NT2/D1 (cell line): ENCODE results near the gene BZW1.

Experiments used
- DNase-seq: peaks from one replicate; pipeline ENCODE4 v3.0.0-alpha.2; 2011; ENCODE audit warnings: low read depth, low spot score
- H3K27me3 ChIP-seq: 2 replicates; pipeline ENCODE4 v1.6.0; 2011; ENCODE audit warnings: mild to moderate bottlenecking; ENCODE audit not compliant: insufficient read length, insufficient read depth
- H3K36me3 ChIP-seq: 2 replicates; pipeline ENCODE4 v1.6.1; 2011; ENCODE audit warnings: mild to moderate bottlenecking, low read length, mixed read lengths; ENCODE audit not compliant: insufficient read depth, insufficient read length
- H3K4me1 ChIP-seq: 2 replicates; pipeline ENCODE4 v1.5.1; 2011; ENCODE audit not compliant: insufficient read depth, insufficient read length
- H3K4me3 ChIP-seq: 2 replicates; pipeline ENCODE4 v1.5.1; 2011; ENCODE audit warnings: low read depth; ENCODE audit not compliant: insufficient read length
- H3K9ac ChIP-seq: 2 replicates; pipeline ENCODE4 v1.6.0; 2011; ENCODE audit warnings: low read depth; ENCODE audit not compliant: insufficient read length
- H3K9me3 ChIP-seq: 2 replicates; pipeline ENCODE4 v1.5.1; 2011; ENCODE audit warnings: mild to moderate bottlenecking, low read length; ENCODE audit not compliant: insufficient read depth
- SUZ12 ChIP-seq: IDR thresholded peaks from 2 replicates; pipeline ENCODE4 v1.6.1; 2011; ENCODE audit not compliant: insufficient read length, insufficient read depth; ENCODE audit errors: extremely low read depth
- YY1 ChIP-seq: IDR thresholded peaks from 2 replicates; pipeline ENCODE4 v1.6.1; 2011; ENCODE audit not compliant: insufficient read length, insufficient read depth
- ZNF274 ChIP-seq: IDR thresholded peaks from 2 replicates; pipeline ENCODE4 v1.6.1; 2011; ENCODE audit warnings: mild to moderate bottlenecking, low read depth, low read length

BZW1 gene

GRCh38 chr2:200770847-200771246, 40.9 kb upstream of the BZW1 start:
- Histone ChIP-seq H3K9ac (no peak overlapping the region), H3K27me3 (no peaks in the 10 kb centered on the region), H3K4me1 (no peaks in the 10 kb centered on the region), H3K4me3 (no peak overlapping the region), H3K9me3 (no peaks in the 10 kb centered on the region), H3K36me3 (no peaks in the 10 kb centered on the region)
- no peak for DNase-seq
- TF ChIP-seq ZNF274 (no peak), SUZ12 (no peak)

DNA sequence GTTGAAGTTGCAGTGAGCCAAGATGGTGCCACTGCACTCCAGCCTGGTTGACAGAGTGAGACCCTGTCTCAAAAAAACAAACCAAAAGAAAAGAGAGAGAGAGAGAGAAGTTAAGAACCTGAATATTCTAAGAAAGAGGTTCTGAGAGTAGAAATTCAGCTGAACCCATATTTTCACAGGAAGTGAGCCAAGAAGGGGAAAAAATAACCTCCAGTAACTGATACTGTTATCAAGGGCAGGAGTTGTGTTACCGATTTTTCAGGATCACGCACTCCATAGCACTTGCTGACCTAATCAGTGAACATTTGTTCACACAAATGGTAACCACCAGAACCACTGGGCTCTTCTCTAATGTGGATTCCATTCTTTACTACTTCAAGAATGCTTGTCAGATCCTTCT, 39.1 kb upstream of the BZW1 start:
- no peak overlapping the region for H3K9ac ChIP-seq
- no peak for DNase-seq
- H3K9me3 ChIP-seq, result no peaks in the 10 kb centered on the region
- no peak for TF ChIP-seq YY1
- TF ChIP-seq SUZ12, result no peak
- TF ChIP-seq ZNF274, result no peak
- H3K36me3 ChIP-seq, result no peaks in the 10 kb centered on the region
- no peak overlapping the region for H3K4me3 ChIP-seq
- H3K4me1 ChIP-seq, result no peaks in the 10 kb centered on the region
- H3K27me3 ChIP-seq, result no peaks in the 10 kb centered on the region

GRCh38 chr2:200773083-200773482, 38.6 kb upstream of the BZW1 start:
- DNase-seq, result no peak
- H3K4me1 ChIP-seq, result no peaks in the 10 kb centered on the region
- no peaks in the 10 kb centered on the region for H3K27me3 ChIP-seq
- H3K9me3 ChIP-seq, result no peaks in the 10 kb centered on the region
- no peak for TF ChIP-seq ZNF274
- no peak for TF ChIP-seq YY1
- no peak for TF ChIP-seq SUZ12
- no peak overlapping the region for H3K9ac ChIP-seq
- no peak overlapping the region for H3K4me3 ChIP-seq
- no peaks in the 10 kb centered on the region for H3K36me3 ChIP-seq

GRCh38 chr2:200774920-200775319, 36.8 kb upstream of the BZW1 start:
- no peaks in the 10 kb centered on the region for H3K9me3 ChIP-seq
- H3K36me3 ChIP-seq, result no peaks in the 10 kb centered on the region
- no peaks in the 10 kb centered on the region for H3K27me3 ChIP-seq
- DNase-seq, result no peak
- no peak overlapping the region for H3K4me3 ChIP-seq
- no peaks in the 10 kb centered on the region for H3K4me1 ChIP-seq
- TF ChIP-seq SUZ12 (no peak), ZNF274 (no peak), YY1 (no peak)
- H3K9ac ChIP-seq, result no peak overlapping the region

- H3K9me3 ChIP-seq, result no peaks in the 10 kb centered on the region
- no peak overlapping the region for H3K9ac ChIP-seq
- no peaks in the 10 kb centered on the region for H3K36me3 ChIP-seq
- DNase-seq, result no peak
- no peaks in the 10 kb centered on the region for H3K27me3 ChIP-seq
- H3K4me1 ChIP-seq, result no peaks in the 10 kb centered on the region
- no peak for TF ChIP-seq YY1
- no peak for TF ChIP-seq SUZ12
- no peak for TF ChIP-seq ZNF274
- no peak overlapping the region for H3K4me3 ChIP-seq
Measured at GRCh38 chr2:200777275-200777674, 34.4 kb upstream of the BZW1 start.

DNA sequence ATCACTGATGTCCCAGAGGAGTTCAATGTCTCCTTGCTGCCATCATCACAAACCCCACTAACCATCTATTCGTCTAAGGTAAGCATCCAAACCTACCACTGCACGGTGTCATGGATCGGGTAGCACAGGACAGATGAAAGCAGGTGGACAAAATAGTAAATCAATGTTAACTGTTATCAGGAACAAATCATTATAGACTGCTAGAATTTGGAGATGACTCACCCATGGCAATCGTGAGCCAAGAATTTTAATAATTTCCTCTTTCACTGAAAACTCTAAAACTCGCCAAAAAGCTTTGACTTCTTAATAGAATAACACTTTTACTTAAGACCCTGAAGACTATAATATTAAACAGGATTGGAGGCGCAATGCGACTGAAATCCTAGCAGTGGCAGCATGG, 33.7 kb upstream of the BZW1 start:
- no peaks in the 10 kb centered on the region for H3K36me3 ChIP-seq
- TF ChIP-seq YY1 (no peak), ZNF274 (no peak), SUZ12 (no peak)
- no peak overlapping the region for H3K9ac ChIP-seq
- no peak overlapping the region for H3K4me3 ChIP-seq
- DNase-seq, result no peak
- no peaks in the 10 kb centered on the region for H3K9me3 ChIP-seq
- H3K4me1 ChIP-seq, result no peaks in the 10 kb centered on the region
- H3K27me3 ChIP-seq, result no peaks in the 10 kb centered on the region

DNA sequence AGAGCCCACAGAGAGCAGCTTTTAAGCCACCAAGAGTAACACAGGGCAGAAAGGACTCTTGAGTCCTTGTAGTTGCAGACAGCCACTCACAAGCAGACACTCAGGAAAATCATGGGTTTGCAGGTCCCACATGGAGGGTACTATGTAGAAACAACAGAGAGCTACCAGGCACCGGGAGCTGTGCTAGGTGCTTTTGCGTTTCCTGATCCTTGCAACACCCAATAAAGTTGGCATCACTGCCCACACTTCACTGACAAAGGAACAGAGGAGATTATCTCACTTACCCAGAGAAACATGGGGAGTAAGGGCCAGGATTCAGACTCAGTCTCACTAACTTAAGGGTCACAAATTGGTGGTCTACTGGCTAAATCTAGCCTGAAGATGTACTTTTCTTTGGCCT, 32.5 kb upstream of the BZW1 start:
- no peak for DNase-seq
- Histone ChIP-seq H3K27me3 (no peaks in the 10 kb centered on the region), H3K4me3 (no peak overlapping the region), H3K4me1 (no peaks in the 10 kb centered on the region), H3K9me3 (no peaks in the 10 kb centered on the region), H3K9ac (no peak overlapping the region), H3K36me3 (no peaks in the 10 kb centered on the region)
- no peak for TF ChIP-seq SUZ12
- no peak for TF ChIP-seq ZNF274
- TF ChIP-seq YY1, result no peak

GRCh38 chr2:200781616-200782015, 30.1 kb upstream of the BZW1 start:
- Histone ChIP-seq H3K4me3 (no peak overlapping the region), H3K36me3 (no peaks in the 10 kb centered on the region), H3K9me3 (no peaks in the 10 kb centered on the region), H3K4me1 (no peaks in the 10 kb centered on the region), H3K9ac (no peak overlapping the region), H3K27me3 (no peaks in the 10 kb centered on the region)
- no peak for DNase-seq
- no peak for TF ChIP-seq SUZ12
- TF ChIP-seq YY1, result no peak
- TF ChIP-seq ZNF274, result no peak
